Cardiac fibroblast (primary cell): Measurements from ENCODE around the gene FAM76A.

ENCODE experiments used
- DNase-seq, 2 donors: peaks; one replicate each; pipeline versions ENCODE4 v3.0.0 to v3.0.0-alpha.2; 2010; ENCODE audit warnings: low read depth in 2 of 2
- H3K4me3 ChIP-seq, 2 donors: replicated peaks in 1 of 2; 1 replicate in 1 of 2; 2 replicates in 1 of 2; pipeline ENCODE4 v1.5.1; 2011; ENCODE audit warnings: low read depth in 2 of 2, low read length in 2 of 2, mild to moderate bottlenecking in 2 of 2, moderate library complexity in 1 of 2
- TF ChIP-seq, protein P1 (sequence below): IDR thresholded peaks from one replicate; pipeline ENCODE4 v1.5.1; 2011; ENCODE audit warnings: low read depth, mild to moderate bottlenecking, low read length, inconsistent platforms

Gene FAM76A

GRCh38 chr1:27752360-27752759, 26.6 kb downstream of the FAM76A start:
- H3K4me3 ChIP-seq, result no peak overlapping the region
- DNase-seq, result peak in 1 of 2 donors; percentile 8
- TF ChIP-seq, protein P1, sequence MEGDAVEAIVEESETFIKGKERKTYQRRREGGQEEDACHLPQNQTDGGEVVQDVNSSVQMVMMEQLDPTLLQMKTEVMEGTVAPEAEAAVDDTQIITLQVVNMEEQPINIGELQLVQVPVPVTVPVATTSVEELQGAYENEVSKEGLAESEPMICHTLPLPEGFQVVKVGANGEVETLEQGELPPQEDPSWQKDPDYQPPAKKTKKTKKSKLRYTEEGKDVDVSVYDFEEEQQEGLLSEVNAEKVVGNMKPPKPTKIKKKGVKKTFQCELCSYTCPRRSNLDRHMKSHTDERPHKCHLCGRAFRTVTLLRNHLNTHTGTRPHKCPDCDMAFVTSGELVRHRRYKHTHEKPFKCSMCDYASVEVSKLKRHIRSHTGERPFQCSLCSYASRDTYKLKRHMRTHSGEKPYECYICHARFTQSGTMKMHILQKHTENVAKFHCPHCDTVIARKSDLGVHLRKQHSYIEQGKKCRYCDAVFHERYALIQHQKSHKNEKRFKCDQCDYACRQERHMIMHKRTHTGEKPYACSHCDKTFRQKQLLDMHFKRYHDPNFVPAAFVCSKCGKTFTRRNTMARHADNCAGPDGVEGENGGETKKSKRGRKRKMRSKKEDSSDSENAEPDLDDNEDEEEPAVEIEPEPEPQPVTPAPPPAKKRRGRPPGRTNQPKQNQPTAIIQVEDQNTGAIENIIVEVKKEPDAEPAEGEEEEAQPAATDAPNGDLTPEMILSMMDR, result no peak

DNA sequence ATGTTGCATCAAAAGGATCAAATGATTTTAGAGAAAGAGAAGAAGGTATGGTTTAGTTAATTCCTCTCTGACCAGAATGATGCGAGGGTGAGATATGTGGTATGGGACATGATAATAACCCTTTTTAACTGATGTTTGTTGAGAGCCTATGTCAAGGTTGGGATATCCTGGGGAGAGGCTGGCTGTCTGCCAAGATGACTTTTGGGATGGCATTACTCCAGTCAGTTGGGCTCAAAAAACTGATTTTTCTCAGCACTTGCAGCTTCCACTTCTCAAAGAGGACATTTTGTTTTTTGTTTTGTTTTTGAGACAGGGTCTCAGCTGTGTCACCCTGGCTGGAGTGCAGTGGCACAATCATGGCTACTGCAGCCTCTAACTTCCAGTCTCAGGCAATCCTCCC, 29.5 kb downstream of the FAM76A start:
- DNase-seq, result no peak
- no peak overlapping the region for H3K4me3 ChIP-seq
- TF ChIP-seq, protein P1, result no peak

DNA sequence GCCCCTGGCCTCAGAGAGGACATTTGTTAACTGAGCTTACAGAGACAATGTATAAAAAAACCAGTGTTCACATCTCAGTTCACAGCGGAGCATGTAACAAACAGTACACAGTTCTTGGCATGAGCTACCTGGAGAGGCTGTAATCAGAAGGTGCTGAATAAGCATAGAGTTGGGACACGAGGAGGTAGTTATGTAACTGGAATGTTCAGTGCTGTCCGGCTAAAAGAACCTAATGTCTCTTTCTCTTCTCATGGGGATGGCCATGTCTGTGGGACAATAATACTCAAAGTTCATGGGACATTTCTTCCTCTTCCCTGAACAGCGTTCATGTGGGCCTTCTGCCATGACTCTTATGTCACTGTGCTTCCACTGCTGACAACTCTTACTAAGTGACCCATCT, 30.1 kb downstream of the FAM76A start:
- TF ChIP-seq, protein P1, result no peak
- no peak overlapping the region for H3K4me3 ChIP-seq
- no peak for DNase-seq

DNA sequence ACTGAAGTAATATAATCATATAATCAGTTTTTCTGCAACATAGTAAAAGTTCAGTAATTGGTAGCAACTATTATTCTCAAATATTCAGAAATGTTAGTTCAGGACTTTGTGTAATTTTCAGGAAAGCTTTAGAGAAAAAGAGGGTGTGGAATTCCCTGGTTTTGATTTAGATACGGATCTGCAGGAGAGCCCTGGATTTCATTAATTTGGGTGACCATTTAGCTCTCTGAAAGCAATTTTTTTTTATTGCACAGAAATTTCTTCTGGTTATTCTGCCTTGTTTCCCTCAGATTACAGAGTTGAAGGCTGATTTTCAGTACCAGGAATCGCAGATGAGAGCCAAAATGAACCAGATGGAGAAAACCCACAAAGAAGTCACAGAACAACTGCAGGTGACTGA, 33.5 kb downstream of the FAM76A start:
- no peak for DNase-seq
- H3K4me3 ChIP-seq, result no peak overlapping the region
- TF ChIP-seq, protein P1, result no peak

DNA sequence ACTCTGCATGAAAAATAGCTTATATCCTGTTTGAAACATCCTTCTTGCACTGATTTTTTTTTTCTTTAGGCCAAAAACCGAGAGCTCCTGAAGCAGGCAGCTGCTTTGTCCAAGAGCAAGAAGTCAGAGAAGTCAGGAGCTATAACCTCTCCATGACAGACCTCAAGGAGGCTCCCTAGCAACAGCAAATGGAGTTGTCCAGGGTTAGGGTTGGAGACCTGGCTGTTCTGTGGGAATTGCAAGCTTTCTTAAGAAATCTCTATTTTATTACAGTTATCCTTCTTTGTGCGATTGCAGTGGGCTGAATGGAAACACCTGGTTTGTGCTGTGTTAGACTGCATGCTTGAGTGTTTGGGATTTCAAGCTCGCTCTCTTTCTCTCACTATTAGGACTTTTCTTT, 34.7 kb downstream of the FAM76A start:
- H3K4me3 ChIP-seq, result no peak overlapping the region
- peak; percentile 41 to 73 for DNase-seq
- TF ChIP-seq, protein P1, result no peak

GRCh38 chr1:27762033-27762432, 36.3 kb downstream of the FAM76A start:
- no peak overlapping the region for H3K4me3 ChIP-seq
- DNase-seq, result no peak
- TF ChIP-seq, protein P1, result no peak

DNA sequence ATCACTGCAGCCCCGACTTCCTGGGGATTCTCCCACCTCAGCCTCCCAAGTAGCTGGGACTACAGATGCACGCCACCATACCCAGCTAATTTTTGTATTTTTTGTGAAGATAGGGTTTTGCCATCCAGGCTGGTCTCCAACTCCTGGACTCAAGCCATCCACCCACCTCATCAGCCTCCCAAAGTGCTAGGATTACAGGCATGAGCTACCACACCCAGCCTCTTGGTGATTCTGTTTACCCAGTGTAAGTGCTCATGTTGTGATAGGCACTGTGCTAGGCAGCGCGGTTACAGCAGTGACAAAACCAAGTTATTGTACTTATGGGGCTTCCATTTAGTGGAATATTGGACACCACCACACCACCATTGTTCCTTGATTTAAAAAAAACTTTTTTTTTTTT, 37.6 kb downstream of the FAM76A start:
- no peak for DNase-seq
- no peak overlapping the region for H3K4me3 ChIP-seq
- TF ChIP-seq, protein P1, result no peak
